ENCODE data around the gene WIPF2.
"Not testable (repeated sequence)": the region's sequence is repeated elsewhere in the genome, so short reads cannot be mapped to it uniquely, and the experiment has no call there.

WIPF2 gene

DNA sequence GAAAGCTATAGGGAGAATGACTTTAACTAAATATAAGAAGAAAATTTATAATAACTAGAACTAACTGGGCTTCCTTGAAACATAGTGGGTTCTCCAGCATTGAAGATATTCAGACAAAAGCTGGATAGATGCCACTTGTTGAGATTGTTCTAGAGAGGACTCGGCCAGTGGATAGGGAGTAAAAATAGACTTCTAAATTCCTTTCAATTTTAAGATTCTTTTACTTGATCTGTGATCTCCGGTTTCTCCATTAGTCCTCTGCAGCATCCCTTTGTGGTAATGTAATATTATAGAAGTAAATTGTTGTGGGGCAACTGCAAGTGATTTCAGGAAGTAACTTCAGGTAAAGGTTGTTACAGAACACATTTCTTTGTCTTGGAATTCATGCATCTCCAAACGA, 79.6 kb downstream of the WIPF2 start:
- TF ChIP-seq, protein P1, sequence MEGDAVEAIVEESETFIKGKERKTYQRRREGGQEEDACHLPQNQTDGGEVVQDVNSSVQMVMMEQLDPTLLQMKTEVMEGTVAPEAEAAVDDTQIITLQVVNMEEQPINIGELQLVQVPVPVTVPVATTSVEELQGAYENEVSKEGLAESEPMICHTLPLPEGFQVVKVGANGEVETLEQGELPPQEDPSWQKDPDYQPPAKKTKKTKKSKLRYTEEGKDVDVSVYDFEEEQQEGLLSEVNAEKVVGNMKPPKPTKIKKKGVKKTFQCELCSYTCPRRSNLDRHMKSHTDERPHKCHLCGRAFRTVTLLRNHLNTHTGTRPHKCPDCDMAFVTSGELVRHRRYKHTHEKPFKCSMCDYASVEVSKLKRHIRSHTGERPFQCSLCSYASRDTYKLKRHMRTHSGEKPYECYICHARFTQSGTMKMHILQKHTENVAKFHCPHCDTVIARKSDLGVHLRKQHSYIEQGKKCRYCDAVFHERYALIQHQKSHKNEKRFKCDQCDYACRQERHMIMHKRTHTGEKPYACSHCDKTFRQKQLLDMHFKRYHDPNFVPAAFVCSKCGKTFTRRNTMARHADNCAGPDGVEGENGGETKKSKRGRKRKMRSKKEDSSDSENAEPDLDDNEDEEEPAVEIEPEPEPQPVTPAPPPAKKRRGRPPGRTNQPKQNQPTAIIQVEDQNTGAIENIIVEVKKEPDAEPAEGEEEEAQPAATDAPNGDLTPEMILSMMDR (conservative IDR thresholded peaks at IDR 0.05; ENCODE audit: low read depth, low read length), result no peak
- DNase-seq (ENCODE audit: low read depth), result peak; percentile 83
- H3K4me3 ChIP-seq (ENCODE audit: low read depth, low read length), result no peak overlapping the region

DNA sequence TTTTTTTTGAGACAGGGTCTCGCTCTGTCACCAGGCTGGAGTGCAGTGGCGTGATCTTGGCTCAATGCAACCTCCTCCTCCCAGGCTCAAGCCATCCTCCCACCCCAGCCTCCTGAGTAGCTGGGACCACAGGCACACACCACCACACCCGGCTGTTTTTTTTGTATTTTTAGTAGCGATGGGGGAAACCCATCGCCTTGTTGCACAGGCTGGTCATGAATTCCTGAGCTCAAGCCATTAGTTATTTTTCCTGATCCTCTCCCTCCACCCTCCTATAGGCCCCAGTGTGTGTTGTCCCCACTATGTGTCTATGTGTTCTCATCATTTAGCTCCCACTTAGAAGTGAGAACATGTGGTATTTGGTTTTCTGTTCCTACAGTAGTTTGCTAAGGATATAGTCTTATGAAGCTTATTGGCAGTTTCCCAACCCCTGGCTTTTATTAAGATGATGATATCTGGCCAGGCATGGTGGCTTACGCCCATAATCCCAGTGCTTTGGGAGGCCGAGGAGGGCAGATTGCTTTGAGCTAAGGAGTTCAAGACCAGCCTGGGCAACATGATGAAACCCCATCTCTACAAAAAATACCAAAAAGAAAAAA, 80.2 kb downstream of the WIPF2 start:
- DNase-seq (ENCODE audit: low read depth); H3K4me3 ChIP-seq (ENCODE audit: low read depth, low read length): not testable (repeated sequence)

DNA sequence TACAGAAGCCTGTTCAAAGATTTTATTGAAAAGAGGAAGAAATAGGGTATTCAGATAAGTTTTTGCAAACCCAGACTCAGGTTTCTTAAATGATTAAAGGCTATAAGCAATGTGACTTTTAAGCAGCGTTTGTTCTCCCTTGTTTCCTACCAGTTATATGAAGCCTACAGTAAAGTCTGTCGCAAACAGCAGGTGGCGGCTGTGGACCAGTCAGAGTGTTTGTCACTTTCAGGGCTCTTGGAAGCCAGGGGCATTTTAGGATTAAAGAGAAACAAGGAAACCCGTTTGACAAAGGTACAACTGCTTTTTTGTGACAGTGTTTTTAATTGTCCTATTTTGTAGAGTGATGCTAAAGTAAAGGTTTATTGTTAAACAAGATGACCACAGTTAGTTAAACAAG, 82.2 kb downstream of the WIPF2 start:
- TF ChIP-seq, protein P1 (conservative IDR thresholded peaks at IDR 0.05; ENCODE audit: low read depth, low read length), result peak; percentile 15
- no peak overlapping the region for H3K4me3 ChIP-seq (ENCODE audit: low read depth, low read length)
- no peak for DNase-seq (ENCODE audit: low read depth)

DNA sequence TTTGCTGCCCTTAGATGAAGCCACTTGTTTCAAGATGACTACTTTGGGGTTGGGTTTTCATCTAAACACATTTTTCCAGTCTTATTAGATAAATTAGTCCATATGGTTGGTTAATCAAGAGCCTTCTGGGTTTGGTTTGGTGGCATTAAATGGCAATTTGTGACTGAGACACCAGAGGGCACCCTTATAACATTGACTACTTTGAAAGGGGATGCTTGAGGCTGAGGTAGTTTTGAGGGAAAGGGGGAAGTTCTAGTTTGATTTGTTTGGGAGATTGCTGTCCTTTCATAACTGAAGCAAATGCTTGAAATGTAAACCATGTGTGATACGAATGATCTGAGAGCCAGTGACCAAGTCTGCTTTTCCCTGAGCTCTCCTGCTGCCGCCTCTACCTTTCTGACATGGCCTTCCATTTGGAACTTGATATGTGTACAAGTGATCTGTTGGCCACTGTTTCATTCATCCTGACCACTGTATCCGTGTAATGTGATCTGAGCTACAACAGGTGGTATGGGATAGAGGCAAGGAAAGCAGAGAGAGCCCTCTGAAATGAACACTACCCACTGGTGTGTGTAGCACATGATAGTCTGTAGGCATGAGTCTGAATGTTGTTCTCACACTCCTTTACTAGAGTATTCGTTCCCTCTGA, 84.0 kb downstream of the WIPF2 start:
- TF ChIP-seq, protein P1 (conservative IDR thresholded peaks at IDR 0.05; ENCODE audit: low read depth, low read length), result peak; percentile 73
- no peak overlapping the region for H3K4me3 ChIP-seq (ENCODE audit: low read depth, low read length)
- DNase-seq (ENCODE audit: low read depth), result peak; percentile 81

DNA sequence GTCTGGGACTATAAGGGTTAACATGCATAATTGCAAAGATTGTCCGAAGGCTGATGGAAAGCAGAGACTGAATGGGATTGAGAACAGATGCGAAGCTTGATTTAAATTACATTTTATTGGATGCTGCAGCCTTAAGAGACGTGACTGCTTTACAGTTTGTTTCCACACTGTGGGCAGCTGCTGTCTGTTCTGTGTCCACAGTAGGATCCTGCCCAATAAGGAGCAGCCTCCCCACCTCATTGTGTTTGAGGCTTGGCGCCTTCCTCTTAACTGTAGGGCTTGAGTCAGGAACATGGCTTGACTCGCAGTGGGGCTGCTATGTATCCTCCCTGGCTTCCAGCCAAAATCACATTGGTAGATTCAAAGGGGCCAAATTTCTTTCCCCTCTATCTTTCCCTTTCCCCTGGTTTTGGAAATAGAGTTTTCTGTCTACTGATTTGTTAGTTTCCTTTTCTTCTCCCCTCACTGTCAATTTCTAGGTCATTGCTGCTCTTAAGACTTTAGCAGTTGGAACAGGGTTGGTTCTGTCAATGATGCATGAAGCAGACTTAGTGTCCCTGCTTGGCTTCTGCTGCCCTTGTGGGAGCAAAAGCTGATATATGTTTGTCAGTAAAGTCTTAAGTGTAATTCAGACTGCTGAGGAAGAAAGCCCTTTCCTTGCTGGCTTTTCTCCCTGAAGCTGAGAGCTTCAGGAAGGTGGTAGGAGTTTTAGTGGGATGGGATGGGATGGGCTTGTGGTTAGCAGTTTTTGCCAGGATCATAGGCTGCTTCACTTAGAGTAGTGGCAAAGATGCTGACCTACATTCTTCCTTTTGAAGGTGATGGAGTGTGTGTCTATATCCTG, 84.8 kb downstream of the WIPF2 start:
- TF ChIP-seq, protein P1 (conservative IDR thresholded peaks at IDR 0.05; ENCODE audit: low read depth, low read length), result no peak
- peak; percentile 66 for DNase-seq (ENCODE audit: low read depth)
- no peak overlapping the region for H3K4me3 ChIP-seq (ENCODE audit: low read depth, low read length)

DNA sequence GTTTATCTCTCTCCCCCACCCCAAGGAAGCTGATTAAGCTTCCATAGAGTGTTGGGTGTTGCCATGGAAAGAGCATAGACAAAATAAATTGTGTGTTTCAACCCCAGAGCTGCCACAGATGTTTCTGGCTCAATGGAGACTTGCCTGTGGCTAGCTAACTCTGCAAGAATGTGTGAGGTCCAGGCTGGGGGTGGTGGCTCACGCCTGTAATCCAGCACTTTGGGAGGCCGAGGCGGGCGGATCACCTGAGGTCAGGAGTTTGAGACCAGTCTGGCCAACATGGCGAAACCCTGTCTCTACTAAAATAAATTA, 85.4 kb downstream of the WIPF2 start:
- DNase-seq (ENCODE audit: low read depth), result peak; percentile 52
- H3K4me3 ChIP-seq (ENCODE audit: low read depth, low read length), result not testable (repeated sequence)

DNA sequence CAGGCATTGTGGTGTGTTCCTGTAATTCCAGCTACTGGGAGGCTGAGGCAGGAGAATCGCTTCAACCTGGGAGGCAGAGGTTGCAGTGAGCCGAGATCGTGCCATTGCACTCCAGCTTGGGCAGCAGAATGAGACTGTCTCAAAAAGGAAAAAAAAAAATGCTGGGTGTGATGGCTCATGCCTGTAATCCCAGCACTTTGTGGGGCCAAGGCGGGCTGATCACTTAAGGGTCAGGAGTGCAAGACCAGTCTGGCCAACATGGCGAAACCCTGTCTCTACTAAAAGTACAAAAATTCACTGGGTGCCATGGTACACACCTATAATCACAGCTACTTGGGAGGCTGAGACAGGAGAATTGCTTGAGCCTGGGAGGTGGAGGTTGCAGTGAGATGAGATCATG, 85.8 kb downstream of the WIPF2 start:
- not testable (repeated sequence) for DNase-seq (ENCODE audit: low read depth); H3K4me3 ChIP-seq (ENCODE audit: low read depth, low read length)

DNA sequence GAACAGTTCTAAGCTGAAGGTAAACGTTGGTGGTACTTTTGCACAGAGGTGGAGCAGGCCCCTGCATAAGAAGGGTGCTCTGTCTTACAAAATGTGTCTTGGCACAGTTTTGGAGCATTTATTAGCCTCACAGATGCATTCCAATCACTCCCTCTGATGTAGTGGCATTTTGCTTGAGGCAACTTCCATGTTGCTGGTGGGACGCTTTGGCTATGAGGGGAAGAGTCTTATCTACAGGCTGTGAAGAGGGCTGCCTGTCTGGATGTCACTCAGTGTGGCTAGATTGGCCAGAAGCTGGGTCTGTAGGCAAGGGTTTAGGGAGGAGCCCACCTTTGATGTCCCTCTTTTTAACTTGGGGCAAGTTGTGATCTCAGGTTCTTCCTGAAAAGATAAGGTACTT, 87.3 kb downstream of the WIPF2 start:
- DNase-seq (ENCODE audit: low read depth), result no peak
- H3K4me3 ChIP-seq (ENCODE audit: low read depth, low read length), result no peak overlapping the region
- TF ChIP-seq, protein P1 (conservative IDR thresholded peaks at IDR 0.05; ENCODE audit: low read depth, low read length), result no peak
